Measurements from ENCODE around the gene KRT76. TPM values are rescaled to one million over a fixed set of nuclear protein-coding genes. Genes with fewer than 3 reads are reported as not detected.

The KRT76 gene
- polyA plus RNA-seq, 1 of the 3 experiments (the other 2 are of a cell fraction), result not detected

- Histone ChIP-seq H3K27me3 (ENCODE audit: insufficient read depth) (peaks cover 54% of the 10 kb centered on the region), H3K9me3 (no peaks in the 10 kb centered on the region), H2AFZ (ENCODE audit: low read depth) (no peak overlapping the region), H3K9me2 (no peaks in the 10 kb centered on the region), H3K9ac (no peak overlapping the region), H3K4me3 (ENCODE audit: low read depth in 2 of 2, low read length in 1 of 2) (no peak overlapping the region), H3F3A (replicated peaks; ENCODE audit: insufficient read depth) (no peaks in the 10 kb centered on the region), H3K36me3 (replicated peaks in 1 of 2; ENCODE audit: control insufficient read depth in 1 of 2, insufficient read depth in 2 of 2, low read length in 1 of 2) (no peaks in the 10 kb centered on the region), H3K4me1 (ENCODE audit: control insufficient read depth in 1 of 2, insufficient read depth in 2 of 2, low read depth in 1 of 2, low read length in 1 of 2) (no peaks in the 10 kb centered on the region), H3K4me2 (no peak overlapping the region), H3K79me2 (ENCODE audit: insufficient read depth) (no peaks in the 10 kb centered on the region), H3K27ac (ENCODE audit: low read depth in 2 of 2, low read length in 1 of 2) (no peak overlapping the region), H4K20me1 (ENCODE audit: insufficient read depth) (no peaks in the 10 kb centered on the region)
- 28% methylated on average over 7 of the region's 8 CpGs for WGBS (ENCODE audit: low lambda C conversion rate)
- TF ChIP-seq ZBTB33 (IDR thresholded peaks at IDR 0.05; ENCODE audit: borderline replicate concordance, low read depth) (no peak), CHD2 (IDR thresholded peaks at IDR 0.05; ENCODE audit: low read length, partially characterized antibody) (no peak), FOSL2 (IDR thresholded peaks at IDR 0.05; ENCODE audit: borderline replicate concordance, low read depth) (no peak), USF1 (IDR thresholded peaks at IDR 0.05; ENCODE audit: borderline replicate concordance, low read depth) (no peak), ELF1 (IDR thresholded peaks at IDR 0.05) (no peak), RXRA (IDR thresholded peaks at IDR 0.05; ENCODE audit: borderline replicate concordance, low read depth) (no peak), EZH2phosphoT487 (IDR thresholded peaks at IDR 0.05; ENCODE audit: borderline replicate concordance, low read depth) (no peak), CTCF (IDR thresholded peaks at IDR 0.05) (no peak), TAF1 (IDR thresholded peaks at IDR 0.05; ENCODE audit: borderline replicate concordance, low read depth, low read length) (no peak), GATA2 (CRISPR knock-in tag; IDR thresholded peaks at IDR 0.05) (no peak), REST (IDR thresholded peaks at IDR 0.05; ENCODE audit: low read depth, low read length) (no peak), MXI1 (IDR thresholded peaks at IDR 0.05; ENCODE audit: low read depth, low read length) (no peak), FOXM1 (IDR thresholded peaks at IDR 0.05; ENCODE audit: low read depth) (no peak), NRF1 (IDR thresholded peaks at IDR 0.05; ENCODE audit: low read depth, low read length) (no peak), EP300 (IDR thresholded peaks at IDR 0.05; ENCODE audit: borderline replicate concordance in 1 of 2, low read depth in 1 of 2, low read length in 1 of 2) (no peak), GABPA (IDR thresholded peaks at IDR 0.05; ENCODE audit: low read depth) (no peak), YY1 (IDR thresholded peaks at IDR 0.05; ENCODE audit: low read depth) (no peak)
- TF ChIP-seq, protein P1, sequence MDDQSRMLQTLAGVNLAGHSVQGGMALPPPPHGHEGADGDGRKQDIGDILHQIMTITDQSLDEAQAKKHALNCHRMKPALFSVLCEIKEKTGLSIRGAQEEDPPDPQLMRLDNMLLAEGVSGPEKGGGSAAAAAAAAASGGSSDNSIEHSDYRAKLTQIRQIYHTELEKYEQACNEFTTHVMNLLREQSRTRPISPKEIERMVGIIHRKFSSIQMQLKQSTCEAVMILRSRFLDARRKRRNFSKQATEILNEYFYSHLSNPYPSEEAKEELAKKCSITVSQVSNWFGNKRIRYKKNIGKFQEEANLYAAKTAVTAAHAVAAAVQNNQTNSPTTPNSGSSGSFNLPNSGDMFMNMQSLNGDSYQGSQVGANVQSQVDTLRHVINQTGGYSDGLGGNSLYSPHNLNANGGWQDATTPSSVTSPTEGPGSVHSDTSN (IDR thresholded peaks at IDR 0.05), result no peak
- TF ChIP-seq, protein P2, sequence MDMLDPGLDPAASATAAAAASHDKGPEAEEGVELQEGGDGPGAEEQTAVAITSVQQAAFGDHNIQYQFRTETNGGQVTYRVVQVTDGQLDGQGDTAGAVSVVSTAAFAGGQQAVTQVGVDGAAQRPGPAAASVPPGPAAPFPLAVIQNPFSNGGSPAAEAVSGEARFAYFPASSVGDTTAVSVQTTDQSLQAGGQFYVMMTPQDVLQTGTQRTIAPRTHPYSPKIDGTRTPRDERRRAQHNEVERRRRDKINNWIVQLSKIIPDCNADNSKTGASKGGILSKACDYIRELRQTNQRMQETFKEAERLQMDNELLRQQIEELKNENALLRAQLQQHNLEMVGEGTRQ (IDR thresholded peaks at IDR 0.05; ENCODE audit: borderline replicate concordance, low read depth, low read length), result no peak
- DNase-seq, result no peak
- ChIA-PET POLR2A (no interaction called here), CTCF (interaction anchor here (1.2 kb wide), 1 partner anchor 10 kb away, joined by 3 read pairs; no protein-coding TSS in a partner anchor)
These were observed 2.4 kb downstream of the KRT76 start for GRCh38 chr12:52774629-52775250.

Data from SK-N-SH (cell line).